SK-MEL-5 (cell line): Measurements from ENCODE around the gene CCDC148. TPM values are rescaled to one million over a fixed set of nuclear protein-coding genes. Genes with fewer than 3 reads are reported as not detected.
"Not testable (repeated sequence)": the region's sequence is repeated elsewhere in the genome, so short reads cannot be mapped to it uniquely, and the experiment has no call there.

Experiments
- DNase-seq: peaks from one replicate; pipeline ENCODE4 v3.0.0-alpha.2; 2016; ENCODE audit warnings: low read depth, low spot score
- in situ Hi-C: cut with HindIII; loops from 2 replicates; pipeline ENCODE4 v1.10.0; 2016; ENCODE audit warnings: low sequenced_read_pairs, high pct_unique_total_duplicates, low pct_unique_long_range_greater_than_20kb
- total RNA-seq: library from RNA; depleted of rRNA; stranded (reverse); fragments of >200 nt; shearing (Covaris generic); gene quantifications from 2 replicates; pipeline ENCODE4 v1.2.3, GENCODE V29; 2014

CCDC148 gene
- total RNA-seq, 1 experiment from 2014 or later: 0.13 TPM

DNA sequence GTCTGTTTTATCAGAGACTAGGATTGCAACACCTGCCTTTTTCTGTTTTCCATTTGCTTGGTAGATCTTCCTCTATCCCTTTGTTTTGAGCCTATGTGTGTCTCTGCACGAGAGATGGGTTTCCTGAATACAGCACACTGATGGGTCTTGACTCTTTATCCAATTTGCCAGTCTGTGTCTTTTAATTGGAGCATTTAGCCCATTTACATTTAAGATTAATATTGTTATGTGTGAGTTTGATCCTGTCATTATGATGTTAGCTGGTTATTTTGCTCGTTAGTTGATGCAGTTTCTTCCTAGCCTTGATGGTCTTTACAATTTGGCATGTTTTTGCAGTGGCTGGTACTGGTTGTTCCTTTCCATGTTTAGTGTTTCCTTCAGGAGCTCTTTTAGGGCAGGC lies 124.8 kb downstream of the CCDC148 start:
- in situ Hi-C loops, DNase-seq: not testable (repeated sequence)

DNA sequence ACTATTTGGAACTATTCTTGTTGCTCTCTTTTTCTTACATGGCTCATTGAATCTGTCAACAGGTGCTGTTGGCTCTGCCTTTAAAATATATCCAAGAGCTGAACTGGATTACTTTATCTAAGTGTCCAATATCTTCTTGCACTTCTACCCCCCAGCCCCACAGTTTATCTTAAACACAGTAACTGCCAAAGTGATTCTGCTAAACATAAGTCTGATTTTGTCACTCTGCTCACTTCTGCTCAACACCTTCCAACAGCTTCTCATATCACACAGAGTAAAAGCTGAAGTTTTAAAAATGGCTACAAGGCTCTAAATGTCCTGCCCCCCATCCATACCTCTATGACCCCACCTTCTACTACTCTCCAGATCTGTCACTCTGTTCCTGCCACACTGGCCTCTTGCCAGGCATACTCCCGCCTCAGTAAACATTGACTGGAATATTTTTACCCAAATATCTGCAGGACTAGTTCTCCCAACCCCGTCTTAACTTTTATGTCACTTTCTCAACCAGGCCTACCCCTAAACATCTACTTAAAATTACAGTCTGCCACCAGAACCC lies 130.7 kb downstream of the CCDC148 start:
- in situ Hi-C loops: no loop called here
- DNase-seq: no peak

- DNase-seq: peak; percentile 15
- in situ Hi-C loops: no loop called here
Observed at GRCh38 chr2:158325031-158325781, 131.3 kb downstream of the CCDC148 start.

DNA sequence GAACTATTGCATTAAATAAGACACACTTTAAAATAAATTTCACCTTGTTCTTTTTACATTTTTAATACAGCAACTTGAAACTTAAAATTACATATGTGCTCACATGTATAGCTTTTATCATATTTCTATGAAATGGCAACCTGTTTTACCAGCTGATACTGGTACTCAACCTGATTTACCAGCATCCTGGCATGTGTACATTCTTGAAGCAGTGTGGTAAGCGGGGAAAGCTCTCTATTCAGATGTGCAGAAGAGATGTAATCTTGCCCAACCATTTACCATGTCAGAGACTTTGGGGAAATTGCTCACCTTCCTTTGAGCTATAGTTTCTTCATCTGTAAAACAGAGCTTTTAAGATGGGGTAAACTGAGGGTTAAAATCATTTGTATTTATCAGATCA lies 133.2 kb downstream of the CCDC148 start:
- no peak for DNase-seq
- in situ Hi-C loops: no loop called here

DNA sequence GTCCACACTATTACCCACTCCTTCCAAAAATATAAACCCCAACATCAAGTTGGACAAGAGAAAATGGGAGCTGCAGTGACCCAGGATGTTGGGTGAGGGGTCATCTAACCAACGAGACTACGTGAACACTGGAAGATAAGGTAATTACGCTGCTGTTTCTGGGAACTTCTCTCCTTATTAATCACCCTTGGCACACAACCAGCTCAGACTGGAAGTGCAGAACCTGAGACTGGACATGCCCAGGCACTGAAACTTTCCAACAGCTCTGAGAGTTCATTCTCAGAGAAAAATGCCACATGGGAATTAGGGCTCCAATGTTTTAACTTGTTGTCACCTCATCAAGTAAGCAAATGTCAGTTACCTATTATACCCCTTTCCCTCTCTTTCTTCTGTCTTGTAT lies 135.3 kb downstream of the CCDC148 start:
- no peak for DNase-seq
- in situ Hi-C loops: no loop called here

- DNase-seq: no peak
- in situ Hi-C loops: no loop called here
Observed at GRCh38 chr2:158319269-158319668, 137.3 kb downstream of the CCDC148 start.

- in situ Hi-C loops: no loop called here
- DNase-seq: no peak
Observed at GRCh38 chr2:158317642-158318041, 138.9 kb downstream of the CCDC148 start.

DNA sequence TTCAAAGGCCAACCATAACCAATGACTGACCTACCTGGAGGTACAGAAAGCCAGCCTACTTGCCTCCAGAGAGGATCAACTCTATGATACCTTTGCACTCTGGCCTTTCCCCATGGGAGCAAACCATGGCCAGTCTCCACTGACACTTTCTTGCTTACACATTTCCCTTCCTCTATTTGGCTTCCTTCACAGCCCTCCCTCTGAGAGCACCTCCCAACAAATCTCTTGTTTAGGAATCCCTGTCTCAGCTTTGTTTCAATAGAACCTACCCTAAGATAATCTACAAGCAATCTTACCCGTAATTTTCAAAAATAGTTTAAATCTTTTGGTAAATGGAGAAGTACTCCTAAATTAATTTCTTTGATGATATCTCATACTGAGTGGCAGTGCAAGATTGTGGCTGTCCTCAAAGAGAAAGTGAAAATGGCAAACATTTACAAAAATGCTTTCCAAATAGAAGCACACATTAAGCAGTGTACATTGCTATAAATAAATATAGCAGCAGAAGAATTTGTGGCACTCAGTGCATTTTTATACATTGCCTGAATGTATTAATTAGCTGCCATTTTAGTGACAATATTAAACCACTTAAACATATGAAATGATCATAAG lies 140.6 kb downstream of the CCDC148 start:
- in situ Hi-C loops: no loop called here
- DNase-seq: no peak

DNA sequence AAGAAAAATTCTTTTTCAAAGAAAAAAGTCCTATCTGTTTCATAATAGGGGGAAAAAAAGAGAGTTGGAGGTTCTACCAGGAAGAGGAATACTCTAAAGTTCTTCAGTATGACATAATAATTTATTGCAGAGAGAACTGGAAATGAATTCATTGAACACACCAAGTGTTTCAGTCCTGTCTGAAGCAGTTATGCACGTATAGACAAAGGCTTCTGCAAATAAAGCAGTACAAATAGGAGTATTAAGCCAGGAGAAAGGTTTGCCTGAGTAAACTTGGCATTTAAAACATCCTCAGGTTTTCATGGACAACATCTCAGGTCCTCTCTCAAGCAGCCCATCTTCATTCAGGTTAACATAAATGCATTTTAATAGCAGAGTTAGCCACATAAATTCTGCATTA lies 141.6 kb downstream of the CCDC148 start:
- DNase-seq: no peak
- in situ Hi-C loops: no loop called here

- DNase-seq: no peak
- in situ Hi-C loops: no loop called here
Observed at GRCh38 chr2:158313734-158314133, 142.8 kb downstream of the CCDC148 start.

DNA sequence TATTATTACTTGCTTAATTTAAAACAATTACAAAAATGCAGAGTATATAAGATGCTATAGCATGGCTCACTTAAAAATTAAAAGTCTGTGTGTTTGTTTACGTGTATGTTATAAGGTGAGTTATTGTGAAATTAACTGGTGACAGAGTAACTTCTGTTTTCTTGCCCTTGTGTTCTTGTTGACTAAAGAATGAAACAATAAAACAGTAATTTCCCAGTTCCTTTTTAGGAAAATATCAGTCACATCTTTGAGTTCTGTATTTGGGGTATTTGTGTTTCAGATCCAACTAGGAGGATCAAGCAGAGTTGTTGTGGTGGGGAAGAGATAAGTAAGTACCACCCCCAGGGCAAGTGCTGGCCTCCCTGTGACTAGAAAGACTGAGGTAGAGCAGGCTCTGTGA lies 143.6 kb downstream of the CCDC148 start:
- in situ Hi-C loops: no loop called here

DNA sequence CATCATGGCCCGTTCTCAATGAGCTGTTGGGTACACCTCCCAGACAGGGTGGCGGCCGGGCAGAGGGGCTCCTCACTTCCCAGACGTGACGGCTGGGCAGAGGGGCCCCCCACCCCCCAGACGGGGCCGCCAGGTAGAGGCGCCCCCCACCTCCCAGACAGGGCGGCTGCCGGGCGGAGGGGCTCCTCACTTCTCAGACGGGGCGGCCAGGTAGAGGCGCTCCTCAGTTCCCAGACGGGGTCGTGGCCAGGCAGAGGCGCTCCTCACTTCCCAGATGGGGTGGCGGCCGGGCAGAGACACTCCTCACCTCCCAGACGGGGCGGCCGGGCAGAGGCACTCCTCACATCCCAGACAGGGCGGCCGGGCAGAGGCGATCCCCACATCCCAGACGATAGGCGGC lies 146.1 kb downstream of the CCDC148 start:
- DNase-seq, in situ Hi-C loops: not testable (repeated sequence)

More for the DNA sequence above, 143.6 kb downstream of the CCDC148 start:
- DNase-seq: no peak

DNA sequence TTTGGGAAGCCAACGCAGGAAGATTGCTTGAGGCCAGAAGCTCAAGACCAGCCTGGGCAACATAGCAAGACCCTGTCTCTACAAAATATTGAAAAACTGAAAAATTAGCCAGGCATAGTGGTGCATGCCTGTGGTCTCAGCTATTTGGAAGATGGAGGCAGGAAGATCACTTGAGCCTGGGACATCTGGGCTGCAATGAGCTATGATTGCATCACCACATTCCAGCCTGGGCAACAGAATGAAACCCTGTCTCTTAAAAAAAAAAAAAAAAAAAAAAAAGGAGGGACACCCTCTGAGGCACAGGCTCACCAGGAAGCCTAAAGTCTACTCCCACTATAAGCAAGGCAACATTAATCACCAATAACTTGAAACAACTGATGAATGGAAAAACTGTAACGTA lies 151.1 kb downstream of the CCDC148 start:
- DNase-seq: no peak
- in situ Hi-C loops: no loop called here

- in situ Hi-C loops: no loop called here
Observed at GRCh38 chr2:158300394-158300793, 156.2 kb downstream of the CCDC148 start.

DNA sequence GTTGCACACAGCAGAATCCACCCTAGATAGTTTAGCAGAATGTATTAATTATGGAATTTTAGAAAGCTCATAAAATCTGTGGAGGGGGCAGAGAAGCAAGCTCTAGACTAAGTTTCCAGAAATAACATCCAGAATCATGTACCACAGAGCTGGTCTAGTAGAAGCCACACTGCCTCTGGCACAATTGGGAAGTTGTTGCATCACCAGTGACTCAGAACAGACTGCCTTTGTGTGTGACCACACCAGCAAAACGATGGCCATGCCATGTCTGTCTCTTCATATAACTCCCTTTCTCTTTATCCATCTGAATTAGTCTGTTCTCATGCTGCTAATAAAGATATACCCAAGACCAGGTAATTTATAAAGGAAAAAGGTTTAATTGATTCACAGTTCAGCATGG lies 158.9 kb downstream of the CCDC148 start:
- in situ Hi-C loops: no loop called here
- peak; percentile 54 for DNase-seq

More at GRCh38 chr2:158300394-158300793, 156.2 kb downstream of the CCDC148 start:
- DNase-seq: peak; percentile 43

DNA sequence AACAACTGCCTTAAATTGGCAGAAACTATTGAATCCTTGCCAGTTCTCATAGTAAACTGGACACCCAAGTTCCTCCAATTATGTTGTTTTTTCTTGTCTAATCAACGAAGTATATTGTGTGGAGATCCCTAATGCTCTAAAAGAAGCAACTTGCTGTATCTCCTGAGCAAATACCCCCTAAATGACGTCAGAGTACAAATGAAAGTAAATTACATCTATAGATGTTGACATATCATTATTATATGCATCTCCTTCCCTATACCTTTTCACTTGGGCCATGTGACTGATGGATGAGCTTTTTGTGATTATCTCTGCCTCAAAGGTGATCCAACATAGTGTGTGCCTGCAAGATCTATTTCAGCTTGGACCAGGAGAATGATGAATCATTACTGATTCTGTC lies 159.4 kb downstream of the CCDC148 start:
- in situ Hi-C loops: no loop called here
- DNase-seq: no peak

- no peak for DNase-seq
- in situ Hi-C loops: no loop called here
Observed at GRCh38 chr2:158293722-158294121, 162.8 kb downstream of the CCDC148 start.

DNA sequence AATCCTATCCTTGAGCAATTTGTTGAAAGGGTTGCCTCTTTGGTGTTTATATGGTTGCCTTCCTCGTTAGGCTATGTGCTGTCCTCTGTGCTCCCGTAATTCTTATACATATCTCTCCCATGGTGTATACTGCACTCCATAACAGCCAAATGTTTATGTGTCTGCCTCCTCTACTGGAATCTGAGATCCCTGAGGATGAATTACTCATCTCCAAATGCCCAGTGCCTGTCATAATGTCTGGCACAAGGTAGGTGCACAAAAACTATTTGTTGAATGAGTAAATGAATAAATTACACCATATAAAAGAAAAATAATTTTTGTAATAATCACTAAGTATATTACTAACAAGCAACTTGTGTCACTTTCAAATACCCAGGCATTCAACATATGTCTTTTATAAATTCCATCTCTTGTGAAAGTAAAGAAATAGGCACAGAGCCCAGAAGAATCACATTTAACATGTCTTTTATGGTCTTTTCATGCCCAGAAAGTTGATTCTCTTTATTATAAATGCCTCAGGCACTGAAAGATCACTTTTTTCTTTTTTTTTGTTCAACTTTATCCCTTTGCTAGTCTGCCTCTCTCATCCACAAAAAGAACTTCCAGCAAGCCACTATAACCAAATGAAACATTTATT lies 164.9 kb downstream of the CCDC148 start:
- in situ Hi-C loops: no loop called here
- no peak for DNase-seq
